ENCODE results near the gene UMAD1.

The UMAD1 gene

GRCh38 chr7:7761340-7761973 lies 120.9 kb downstream of the UMAD1 start:
- FAIRE-seq, result no peak

DNA sequence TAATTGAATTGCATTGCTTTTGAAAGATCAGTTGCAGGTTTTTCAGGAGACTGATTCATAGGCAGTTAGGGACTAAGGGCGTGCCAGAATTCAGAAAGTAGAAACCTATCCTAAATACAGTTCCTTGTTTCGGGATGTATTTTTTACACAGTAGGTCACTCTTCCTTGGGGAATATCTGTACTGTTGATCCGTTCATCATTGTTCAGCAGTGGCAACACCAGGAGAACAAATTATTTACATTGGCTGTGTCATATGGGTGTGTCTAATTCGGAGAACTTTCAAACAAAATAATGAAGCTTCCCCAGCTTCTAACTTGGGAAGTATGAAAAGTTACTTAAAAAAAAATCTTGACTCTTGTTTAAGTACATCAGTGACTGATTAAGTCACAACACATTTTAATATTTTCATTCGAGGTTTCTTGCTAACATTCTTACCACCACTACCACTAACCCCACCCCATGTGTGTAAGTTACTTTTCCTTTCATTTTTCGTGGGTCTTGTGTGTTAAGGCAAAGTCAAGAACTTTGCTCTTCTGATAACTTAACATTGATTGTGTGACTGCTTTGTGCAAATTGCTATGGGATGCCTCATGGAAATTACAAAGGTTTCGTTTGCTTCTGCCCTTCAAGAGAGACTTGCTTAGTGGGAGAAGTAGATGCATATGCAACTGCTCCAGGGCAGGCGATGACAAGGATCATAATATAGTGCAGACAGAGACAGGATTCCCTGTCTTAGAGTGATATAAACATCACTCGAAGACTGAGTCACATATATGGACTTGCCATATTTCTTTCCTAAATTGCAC lies 121.6 kb downstream of the UMAD1 start:
- peak; percentile 33 for DNase-seq (ENCODE audit: insufficient read length, low spot score)
- peak; percentile 55 for FAIRE-seq

More at GRCh38 chr7:7761340-7761973, 120.9 kb downstream of the UMAD1 start:
- peak; percentile 28 for DNase-seq (ENCODE audit: insufficient read length, low spot score)

- DNase-seq (ENCODE audit: insufficient read length, low spot score), result no peak
- FAIRE-seq, result no peak
Measured at GRCh38 chr7:7764520-7765396, 124.2 kb downstream of the UMAD1 start.

DNA sequence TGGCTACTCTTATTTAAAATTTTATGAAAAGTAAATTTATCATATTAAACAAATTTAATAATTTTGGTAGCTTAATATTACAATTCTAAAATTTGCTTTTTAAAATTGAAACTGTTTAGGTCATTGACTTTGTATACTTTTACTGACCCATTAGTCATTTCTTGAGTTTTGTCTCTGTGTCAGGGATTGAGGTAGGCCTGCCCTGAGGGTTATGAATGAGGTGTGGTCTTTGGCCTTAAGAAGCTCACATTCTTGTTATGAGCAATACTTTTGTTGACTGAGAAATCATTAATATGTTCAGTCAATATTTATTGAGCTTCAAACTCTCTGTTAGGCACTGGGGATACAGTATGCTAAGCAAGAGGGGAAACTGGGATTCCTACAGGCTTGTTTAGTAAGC lies 124.9 kb downstream of the UMAD1 start:
- DNase-seq (ENCODE audit: insufficient read length, low spot score) (no peak), FAIRE-seq (no peak)

GRCh38 chr7:7766671-7767070 lies 126.1 kb downstream of the UMAD1 start:
- DNase-seq (ENCODE audit: insufficient read length, low spot score), result no peak
- FAIRE-seq, result no peak

GRCh38 chr7:7768977-7769709 lies 128.6 kb downstream of the UMAD1 start:
- FAIRE-seq (no peak), DNase-seq (ENCODE audit: insufficient read length, low spot score) (no peak)

- DNase-seq (ENCODE audit: insufficient read length, low spot score) (no peak), FAIRE-seq (no peak)
Measured at GRCh38 chr7:7769710-7770627, 129.4 kb downstream of the UMAD1 start.

DNA sequence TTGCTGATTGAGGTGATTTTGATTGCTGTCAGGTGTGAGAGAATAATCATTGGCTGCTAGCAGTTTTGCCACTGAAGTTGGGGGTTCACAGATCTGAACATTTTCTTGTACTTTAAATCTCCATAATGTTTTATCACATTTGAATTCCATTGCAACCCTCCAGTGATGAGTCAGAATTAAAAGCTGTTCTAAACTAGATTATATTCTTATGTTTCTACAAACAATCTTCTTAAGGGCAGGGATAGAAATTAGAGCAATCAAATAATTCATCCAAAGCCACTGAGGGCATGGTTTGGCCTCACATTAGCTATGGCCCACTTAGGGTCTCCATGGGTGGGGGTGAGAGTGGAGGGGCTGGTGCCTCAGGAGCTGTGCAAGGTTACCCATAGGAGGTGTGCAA lies 130.9 kb downstream of the UMAD1 start:
- FAIRE-seq, result no peak
- no peak for DNase-seq (ENCODE audit: insufficient read length, low spot score)

DNA sequence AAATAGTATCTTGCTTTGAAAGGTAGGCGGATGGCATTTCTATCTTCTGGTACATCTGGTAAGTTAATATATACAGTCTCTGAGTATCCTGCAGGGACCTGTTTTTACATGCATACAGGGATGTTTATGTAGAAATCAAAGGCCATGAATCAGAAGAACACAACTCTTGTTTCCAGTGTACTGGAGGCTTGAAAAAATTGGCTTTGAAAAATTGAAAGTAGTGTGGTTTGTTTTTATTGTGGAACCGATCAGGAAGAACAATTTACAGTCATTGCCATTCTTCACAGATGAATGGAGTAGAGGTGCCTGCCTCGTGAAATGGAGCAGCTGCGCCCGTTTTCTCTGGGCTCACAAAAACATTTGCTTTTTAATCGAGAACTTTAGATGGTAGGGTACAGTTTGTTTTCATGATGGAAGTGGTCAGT lies 131.9 kb downstream of the UMAD1 start:
- DNase-seq (ENCODE audit: insufficient read length, low spot score) (no peak), FAIRE-seq (no peak)

- FAIRE-seq, result no peak
- no peak for DNase-seq (ENCODE audit: insufficient read length, low spot score)
Measured at GRCh38 chr7:7773334-7774309, 133.1 kb downstream of the UMAD1 start.

DNA sequence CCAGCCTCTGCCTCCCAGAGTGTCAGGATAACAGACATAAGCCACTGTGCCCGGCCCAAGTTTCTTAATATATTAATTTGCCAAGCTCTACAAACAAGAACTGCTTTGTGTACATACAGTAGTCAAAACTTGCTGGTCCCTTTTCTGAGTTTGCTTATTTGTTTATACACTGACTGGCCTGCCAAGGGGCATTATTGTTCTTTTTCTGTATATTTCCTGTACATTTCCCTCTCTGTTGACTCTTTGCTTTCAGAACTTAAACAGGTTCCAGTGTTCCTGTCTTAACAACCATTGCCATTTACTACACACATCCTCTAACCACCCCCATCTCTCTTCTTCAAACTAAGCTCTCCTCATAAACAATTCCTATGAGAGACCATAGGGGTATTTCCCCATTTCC lies 139.3 kb downstream of the UMAD1 start:
- FAIRE-seq (no peak), DNase-seq (ENCODE audit: insufficient read length, low spot score) (no peak)

DNA sequence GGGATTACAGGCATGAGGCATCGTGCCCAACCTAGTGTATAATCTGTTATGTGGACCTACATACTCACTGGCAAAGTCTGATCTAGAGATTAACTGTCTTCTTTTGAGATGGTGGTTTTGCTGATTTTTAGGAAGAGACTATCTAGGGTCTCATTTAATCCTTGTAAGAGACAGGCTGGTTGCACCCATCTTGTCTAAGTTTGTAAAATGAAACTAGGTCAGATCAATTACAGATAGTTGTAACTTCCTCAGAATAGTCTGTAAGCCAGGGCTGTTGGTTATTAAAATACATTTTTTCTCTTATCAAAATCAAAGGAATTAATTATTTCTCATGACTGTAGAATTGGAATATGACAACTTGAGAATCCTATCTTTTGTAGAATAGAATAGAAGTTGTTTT lies 142.4 kb downstream of the UMAD1 start:
- no peak for FAIRE-seq
- DNase-seq (ENCODE audit: insufficient read length, low spot score), result no peak

- DNase-seq (ENCODE audit: insufficient read length, low spot score) (no peak), FAIRE-seq (no peak)
Measured at GRCh38 chr7:7785344-7785973, 144.9 kb downstream of the UMAD1 start.

GRCh38 chr7:7786595-7786994 lies 146.0 kb downstream of the UMAD1 start:
- FAIRE-seq (no peak), DNase-seq (ENCODE audit: insufficient read length, low spot score) (no peak)

DNA sequence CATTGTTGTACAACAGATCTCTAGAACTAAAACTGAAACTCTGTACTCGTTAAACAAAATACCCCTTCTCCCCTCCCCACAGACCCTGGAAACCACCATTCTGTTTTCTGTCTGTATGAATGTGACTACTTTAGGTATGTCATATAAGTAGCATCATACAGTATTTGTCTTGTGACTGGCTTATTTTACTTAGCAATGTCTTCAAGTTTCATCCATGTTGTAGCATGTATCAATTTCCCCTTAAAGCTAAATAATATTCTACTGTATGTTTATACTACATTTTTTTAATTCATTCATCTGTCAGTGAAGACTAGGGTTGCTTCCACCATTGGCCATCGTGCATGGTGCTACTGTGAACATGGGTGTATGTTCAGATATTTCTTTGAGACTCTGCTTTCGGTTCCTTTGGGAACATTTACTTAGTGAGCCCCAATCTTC lies 149.0 kb downstream of the UMAD1 start:
- no peak for DNase-seq (ENCODE audit: insufficient read length, low spot score)
- no peak for FAIRE-seq

GRCh38 chr7:7790041-7790741 lies 149.6 kb downstream of the UMAD1 start:
- DNase-seq (ENCODE audit: insufficient read length, low spot score) (no peak), FAIRE-seq (peak; percentile 26)

DNA sequence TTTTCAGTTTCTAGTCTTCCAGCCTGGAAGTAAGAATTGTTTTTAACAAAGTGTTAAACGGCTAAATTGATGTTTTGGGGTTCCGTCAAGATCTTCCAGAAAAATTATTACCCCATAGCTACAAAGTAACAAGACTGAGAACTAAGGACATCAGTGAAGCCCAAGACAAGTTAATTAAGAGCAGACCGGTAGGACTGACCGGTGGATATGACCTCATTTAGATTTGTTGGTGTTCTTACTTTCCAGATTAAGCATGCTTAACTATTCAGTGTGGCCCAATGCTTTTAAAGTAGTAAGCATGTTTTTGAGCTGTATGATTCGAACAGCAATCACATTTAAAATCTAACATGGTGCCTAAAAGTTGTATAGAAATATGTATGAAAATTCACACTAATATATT lies 151.0 kb downstream of the UMAD1 start:
- DNase-seq (ENCODE audit: insufficient read length, low spot score), result no peak
- FAIRE-seq, result no peak
